T-helper 1 cell treated with Interleukin-12 subunit alpha and Interleukin-12 subunit beta and Interleukin-4 antibody, amounts not matched to agents 30 μg/mL and 1 μg/mL, for 36 hours (primary cell): ENCODE measurements around the gene DUOXA1.

ENCODE experiments used
- H3K27ac Mint-ChIP-seq: one replicate; pipeline ENCODE4 v1.8.0; 2021; ENCODE audit warnings: mild to moderate bottlenecking, mixed read lengths
- H3K27me3 Mint-ChIP-seq: one replicate; pipeline ENCODE4 v1.8.0; 2021; ENCODE audit warnings: low read depth, mixed read lengths
- H3K36me3 Mint-ChIP-seq: one replicate; pipeline ENCODE4 v1.8.0; 2021; ENCODE audit warnings: low read depth, mixed read lengths
- H3K4me1 Mint-ChIP-seq: one replicate; pipeline ENCODE4 v1.8.0; 2021; ENCODE audit warnings: low read depth, mixed read lengths
- H3K4me3 Mint-ChIP-seq: one replicate; pipeline ENCODE4 v1.8.0; 2021; ENCODE audit warnings: mild to moderate bottlenecking, moderate library complexity, mixed read lengths
- H3K9me3 Mint-ChIP-seq: one replicate; pipeline ENCODE4 v1.8.0; 2021; ENCODE audit warnings: mixed read lengths

The DUOXA1 gene

GRCh38 chr15:45162771-45163507 lies 33.3 kb upstream of the DUOXA1 start:
- H3K27ac Mint-ChIP-seq: no peak overlapping the region
- H3K27me3 Mint-ChIP-seq: no peaks in the 10 kb centered on the region
- H3K4me1 Mint-ChIP-seq: peaks cover 25% of the 10 kb centered on the region
- no peaks in the 10 kb centered on the region for H3K9me3 Mint-ChIP-seq
- H3K4me3 Mint-ChIP-seq: no peak overlapping the region
- no peaks in the 10 kb centered on the region for H3K36me3 Mint-ChIP-seq

- H3K27ac Mint-ChIP-seq: no peak overlapping the region
- no peaks in the 10 kb centered on the region for H3K36me3 Mint-ChIP-seq
- peaks cover 24% of the 10 kb centered on the region for H3K4me1 Mint-ChIP-seq
- no peak overlapping the region for H3K4me3 Mint-ChIP-seq
- H3K9me3 Mint-ChIP-seq: no peaks in the 10 kb centered on the region
- no peaks in the 10 kb centered on the region for H3K27me3 Mint-ChIP-seq
Observed at GRCh38 chr15:45161666-45162065, 32.0 kb upstream of the DUOXA1 start.

GRCh38 chr15:45157974-45158373 lies 28.3 kb upstream of the DUOXA1 start:
- H3K9me3 Mint-ChIP-seq: no peaks in the 10 kb centered on the region
- H3K27me3 Mint-ChIP-seq: no peaks in the 10 kb centered on the region
- H3K27ac Mint-ChIP-seq: no peak overlapping the region
- no peaks in the 10 kb centered on the region for H3K36me3 Mint-ChIP-seq
- no peak overlapping the region for H3K4me3 Mint-ChIP-seq
- peaks cover 12% of the 10 kb centered on the region for H3K4me1 Mint-ChIP-seq

- peaks cover 7% of the 10 kb centered on the region for H3K4me1 Mint-ChIP-seq
- H3K27ac Mint-ChIP-seq: no peak overlapping the region
- no peaks in the 10 kb centered on the region for H3K9me3 Mint-ChIP-seq
- H3K4me3 Mint-ChIP-seq: no peak overlapping the region
- no peaks in the 10 kb centered on the region for H3K27me3 Mint-ChIP-seq
- peaks cover 4% of the 10 kb centered on the region for H3K36me3 Mint-ChIP-seq
Observed at GRCh38 chr15:45156744-45157455, 27.2 kb upstream of the DUOXA1 start.

GRCh38 chr15:45155739-45156138 lies 26.1 kb upstream of the DUOXA1 start:
- Mint-ChIP-seq H3K27ac (no peak overlapping the region), H3K4me3 (no peak overlapping the region), H3K4me1 (peaks cover 7% of the 10 kb centered on the region), H3K9me3 (no peaks in the 10 kb centered on the region), H3K27me3 (no peaks in the 10 kb centered on the region), H3K36me3 (peaks cover 4% of the 10 kb centered on the region)

- H3K27me3 Mint-ChIP-seq: no peaks in the 10 kb centered on the region
- peaks cover 4% of the 10 kb centered on the region for H3K36me3 Mint-ChIP-seq
- peaks cover 2% of the 10 kb centered on the region for H3K4me1 Mint-ChIP-seq
- H3K9me3 Mint-ChIP-seq: no peaks in the 10 kb centered on the region
- no peak overlapping the region for H3K4me3 Mint-ChIP-seq
- H3K27ac Mint-ChIP-seq: no peak overlapping the region
Observed at GRCh38 chr15:45151998-45152828, 22.5 kb upstream of the DUOXA1 start.

GRCh38 chr15:45150997-45151396 lies 21.3 kb upstream of the DUOXA1 start:
- H3K36me3 Mint-ChIP-seq: peaks cover 4% of the 10 kb centered on the region

GRCh38 chr15:45150481-45150880 lies 20.8 kb upstream of the DUOXA1 start:
- Mint-ChIP-seq H3K9me3 (no peaks in the 10 kb centered on the region), H3K36me3 (peaks cover 4% of the 10 kb centered on the region), H3K4me3 (no peak overlapping the region), H3K4me1 (no peaks in the 10 kb centered on the region), H3K27ac (no peak overlapping the region), H3K27me3 (no peaks in the 10 kb centered on the region)

More at GRCh38 chr15:45150997-45151396, 21.3 kb upstream of the DUOXA1 start:
- Mint-ChIP-seq H3K27ac (no peak overlapping the region), H3K9me3 (no peaks in the 10 kb centered on the region), H3K27me3 (no peaks in the 10 kb centered on the region), H3K4me1 (no peaks in the 10 kb centered on the region), H3K4me3 (no peak overlapping the region)

- Mint-ChIP-seq H3K27ac (no peak overlapping the region), H3K4me1 (no peaks in the 10 kb centered on the region), H3K27me3 (no peaks in the 10 kb centered on the region), H3K36me3 (peaks cover 4% of the 10 kb centered on the region), H3K4me3 (no peak overlapping the region), H3K9me3 (no peaks in the 10 kb centered on the region)
Observed at GRCh38 chr15:45149060-45149459, 19.4 kb upstream of the DUOXA1 start.

GRCh38 chr15:45148076-45149059 lies 18.7 kb upstream of the DUOXA1 start:
- Mint-ChIP-seq H3K4me3 (no peak overlapping the region), H3K27ac (no peak overlapping the region), H3K9me3 (no peaks in the 10 kb centered on the region)

GRCh38 chr15:45147606-45148005 lies 17.9 kb upstream of the DUOXA1 start:
- Mint-ChIP-seq H3K4me1 (no peaks in the 10 kb centered on the region), H3K27me3 (no peaks in the 10 kb centered on the region), H3K36me3 (peaks cover 4% of the 10 kb centered on the region), H3K27ac (no peak overlapping the region), H3K9me3 (no peaks in the 10 kb centered on the region), H3K4me3 (no peak overlapping the region)

More at GRCh38 chr15:45148076-45149059, 18.7 kb upstream of the DUOXA1 start:
- Mint-ChIP-seq H3K36me3 (peaks cover 4% of the 10 kb centered on the region), H3K4me1 (no peaks in the 10 kb centered on the region), H3K27me3 (no peaks in the 10 kb centered on the region)

GRCh38 chr15:45146405-45146804 lies 16.7 kb upstream of the DUOXA1 start:
- no peaks in the 10 kb centered on the region for H3K27me3 Mint-ChIP-seq
- no peak overlapping the region for H3K27ac Mint-ChIP-seq
- no peak overlapping the region for H3K4me3 Mint-ChIP-seq
- no peaks in the 10 kb centered on the region for H3K9me3 Mint-ChIP-seq
- H3K4me1 Mint-ChIP-seq: no peaks in the 10 kb centered on the region
- H3K36me3 Mint-ChIP-seq: no peaks in the 10 kb centered on the region

- no peak overlapping the region for H3K27ac Mint-ChIP-seq
- no peak overlapping the region for H3K4me3 Mint-ChIP-seq
- H3K27me3 Mint-ChIP-seq: no peaks in the 10 kb centered on the region
- H3K36me3 Mint-ChIP-seq: no peaks in the 10 kb centered on the region
- H3K9me3 Mint-ChIP-seq: no peaks in the 10 kb centered on the region
- H3K4me1 Mint-ChIP-seq: no peaks in the 10 kb centered on the region
Observed at GRCh38 chr15:45144775-45145174, 15.1 kb upstream of the DUOXA1 start.

GRCh38 chr15:45143946-45144345 lies 14.3 kb upstream of the DUOXA1 start:
- no peak overlapping the region for H3K4me3 Mint-ChIP-seq
- no peak overlapping the region for H3K27ac Mint-ChIP-seq
- no peaks in the 10 kb centered on the region for H3K27me3 Mint-ChIP-seq
- H3K9me3 Mint-ChIP-seq: no peaks in the 10 kb centered on the region
- H3K4me1 Mint-ChIP-seq: no peaks in the 10 kb centered on the region
- no peaks in the 10 kb centered on the region for H3K36me3 Mint-ChIP-seq
